Measurements from ENCODE around the gene RHO. TPM values are rescaled to one million over a fixed set of nuclear protein-coding genes. Genes with fewer than 3 reads are reported as not detected.

The RHO gene
- total RNA-seq, 2 experiments from 2014 or later: not detected

DNA sequence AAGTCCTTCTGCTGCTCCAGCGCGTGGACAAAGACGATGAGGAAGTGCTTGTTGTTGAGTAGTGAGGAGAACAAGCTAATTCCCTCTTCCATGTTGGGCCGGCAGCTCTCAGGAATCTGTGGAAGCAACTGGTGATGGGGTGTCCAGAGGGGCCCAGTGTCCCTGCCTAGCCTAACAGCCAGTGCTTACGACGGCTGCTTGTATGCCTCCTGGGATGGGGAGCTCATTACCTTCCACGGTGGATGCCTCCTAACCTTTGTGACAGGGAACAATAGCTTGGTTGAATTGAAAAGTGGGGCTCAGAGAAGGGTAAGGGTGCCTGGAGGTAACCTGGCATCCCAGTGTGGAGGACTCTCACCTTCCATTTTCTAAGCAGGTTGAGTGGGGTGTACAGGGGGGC, 37.5 kb downstream of the RHO start:
- DNase-seq (no peak), ATAC-seq (no peak)
- H3K36me3 Mint-ChIP-seq (ENCODE audit: low read depth): no peaks in the 10 kb centered on the region
- intact Hi-C loops (cut with micrococcal nuclease): no loop called here
- ChIA-PET CTCF (no interaction called here), POLR2A (interaction anchor here (0.8 to 1.4 kb wide), 2 partner anchors 11 to 14 kb away, joined by 3 to 6 read pairs; no protein-coding TSS in a partner anchor)
- no peaks in the 10 kb centered on the region for H3K27me3 Mint-ChIP-seq
- H3K4me1 Mint-ChIP-seq (ENCODE audit: low read depth): no peaks in the 10 kb centered on the region
- H3K4me3 Mint-ChIP-seq: no peak overlapping the region
- H3K9me3 Mint-ChIP-seq: no peaks in the 10 kb centered on the region
- no peak overlapping the region for H3K27ac Mint-ChIP-seq
- TF ChIP-seq, protein P1, sequence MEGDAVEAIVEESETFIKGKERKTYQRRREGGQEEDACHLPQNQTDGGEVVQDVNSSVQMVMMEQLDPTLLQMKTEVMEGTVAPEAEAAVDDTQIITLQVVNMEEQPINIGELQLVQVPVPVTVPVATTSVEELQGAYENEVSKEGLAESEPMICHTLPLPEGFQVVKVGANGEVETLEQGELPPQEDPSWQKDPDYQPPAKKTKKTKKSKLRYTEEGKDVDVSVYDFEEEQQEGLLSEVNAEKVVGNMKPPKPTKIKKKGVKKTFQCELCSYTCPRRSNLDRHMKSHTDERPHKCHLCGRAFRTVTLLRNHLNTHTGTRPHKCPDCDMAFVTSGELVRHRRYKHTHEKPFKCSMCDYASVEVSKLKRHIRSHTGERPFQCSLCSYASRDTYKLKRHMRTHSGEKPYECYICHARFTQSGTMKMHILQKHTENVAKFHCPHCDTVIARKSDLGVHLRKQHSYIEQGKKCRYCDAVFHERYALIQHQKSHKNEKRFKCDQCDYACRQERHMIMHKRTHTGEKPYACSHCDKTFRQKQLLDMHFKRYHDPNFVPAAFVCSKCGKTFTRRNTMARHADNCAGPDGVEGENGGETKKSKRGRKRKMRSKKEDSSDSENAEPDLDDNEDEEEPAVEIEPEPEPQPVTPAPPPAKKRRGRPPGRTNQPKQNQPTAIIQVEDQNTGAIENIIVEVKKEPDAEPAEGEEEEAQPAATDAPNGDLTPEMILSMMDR (IDR thresholded peaks at IDR 0.05): no peak

DNA sequence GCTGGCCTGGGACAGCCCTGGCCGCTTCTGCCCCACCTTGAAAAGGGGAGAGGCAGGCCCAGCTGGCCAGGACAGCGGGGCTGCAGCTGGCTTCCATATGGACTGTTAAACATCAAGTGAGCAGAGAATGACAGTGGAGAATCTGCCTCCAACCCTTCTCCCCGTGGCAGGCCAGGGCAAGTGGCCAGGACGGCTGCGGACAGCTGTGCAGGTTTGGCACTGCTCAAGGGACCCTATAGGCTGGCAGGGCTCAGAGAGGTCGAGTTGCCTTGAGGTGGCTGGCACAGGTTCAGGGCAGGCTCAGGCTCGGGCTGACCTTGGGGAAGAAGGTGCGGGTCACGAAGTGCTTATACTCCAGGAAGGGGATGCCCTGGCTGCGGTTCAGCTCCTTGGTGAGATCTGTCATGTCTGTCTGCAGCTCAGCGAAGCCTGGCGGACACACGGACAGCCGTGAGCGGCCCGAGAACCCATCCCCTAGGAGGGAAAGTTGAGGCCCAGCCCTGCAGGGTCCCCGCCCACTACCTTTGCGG, 38.8 kb downstream of the RHO start:
- Mint-ChIP-seq H3K27me3 (no peaks in the 10 kb centered on the region), H3K4me3 (no peak overlapping the region), H3K9me3 (no peaks in the 10 kb centered on the region), H3K27ac (no peak overlapping the region), H3K4me1 (ENCODE audit: low read depth) (no peaks in the 10 kb centered on the region), H3K36me3 (ENCODE audit: low read depth) (no peaks in the 10 kb centered on the region)
- ATAC-seq: no peak
- DNase-seq: no peak
- intact Hi-C loops (cut with micrococcal nuclease): no loop called here
- POLR2A ChIA-PET: no interaction called here
- TF ChIP-seq, protein P1 (IDR thresholded peaks at IDR 0.05): no peak
- CTCF ChIA-PET: no interaction called here

DNA sequence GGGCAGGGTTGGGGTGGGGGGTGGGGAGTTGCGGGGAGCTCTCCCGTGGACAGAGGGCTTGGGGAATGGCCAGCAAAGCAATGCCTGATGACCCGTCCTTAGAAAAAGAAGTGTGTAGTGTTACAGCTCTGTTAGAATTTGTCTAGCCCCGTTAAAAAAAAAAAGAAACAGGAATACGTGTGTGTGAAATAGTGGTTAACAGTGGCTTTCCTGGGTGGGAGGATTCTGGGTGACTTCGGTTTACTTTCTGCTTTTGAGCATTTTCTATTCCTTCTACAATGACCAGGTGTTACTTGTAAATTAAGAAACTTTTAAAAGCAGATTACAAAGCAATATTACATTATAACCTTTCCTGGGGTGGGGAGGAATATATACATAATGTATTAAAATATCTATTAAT, 39.5 kb downstream of the RHO start:
- no peaks in the 10 kb centered on the region for H3K36me3 Mint-ChIP-seq (ENCODE audit: low read depth)
- H3K4me1 Mint-ChIP-seq (ENCODE audit: low read depth): no peaks in the 10 kb centered on the region
- TF ChIP-seq, protein P1 (IDR thresholded peaks at IDR 0.05): no peak
- ChIA-PET CTCF (no interaction called here), POLR2A (no interaction called here)
- H3K9me3 Mint-ChIP-seq: no peaks in the 10 kb centered on the region
- no peak overlapping the region for H3K27ac Mint-ChIP-seq
- ATAC-seq: no peak
- intact Hi-C loops (cut with micrococcal nuclease): no loop called here
- H3K4me3 Mint-ChIP-seq: no peak overlapping the region
- DNase-seq: no peak
- H3K27me3 Mint-ChIP-seq: no peaks in the 10 kb centered on the region

DNA sequence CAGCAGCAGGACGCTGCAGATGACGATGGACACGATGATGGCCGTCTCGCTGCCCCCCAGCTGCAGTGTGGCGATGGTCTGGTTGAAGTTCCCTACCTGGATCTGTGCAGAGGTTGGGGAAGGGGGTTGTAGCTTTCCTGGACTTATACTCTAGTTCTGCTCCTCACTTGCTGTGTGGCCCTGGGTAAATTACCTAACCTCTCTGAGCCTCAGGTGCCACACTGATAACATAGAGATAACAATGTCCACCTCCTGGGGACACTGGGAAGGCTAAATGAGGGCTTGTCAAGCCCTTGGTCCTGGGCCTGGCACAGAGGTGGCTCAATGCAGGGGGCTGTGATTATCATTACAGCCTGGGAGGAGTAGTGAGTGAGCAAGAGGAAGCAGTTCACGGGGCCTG, 41.4 kb downstream of the RHO start:
- ChIA-PET CTCF (no interaction called here), POLR2A (no interaction called here)
- intact Hi-C loops (cut with micrococcal nuclease): no loop called here
- no peaks in the 10 kb centered on the region for H3K9me3 Mint-ChIP-seq
- no peak overlapping the region for H3K4me3 Mint-ChIP-seq
- H3K36me3 Mint-ChIP-seq (ENCODE audit: low read depth): no peaks in the 10 kb centered on the region
- no peak overlapping the region for H3K27ac Mint-ChIP-seq
- H3K27me3 Mint-ChIP-seq: no peaks in the 10 kb centered on the region
- no peaks in the 10 kb centered on the region for H3K4me1 Mint-ChIP-seq (ENCODE audit: low read depth)
- DNase-seq (no peak), ATAC-seq (no peak)
- TF ChIP-seq, protein P1 (IDR thresholded peaks at IDR 0.05): no peak

DNA sequence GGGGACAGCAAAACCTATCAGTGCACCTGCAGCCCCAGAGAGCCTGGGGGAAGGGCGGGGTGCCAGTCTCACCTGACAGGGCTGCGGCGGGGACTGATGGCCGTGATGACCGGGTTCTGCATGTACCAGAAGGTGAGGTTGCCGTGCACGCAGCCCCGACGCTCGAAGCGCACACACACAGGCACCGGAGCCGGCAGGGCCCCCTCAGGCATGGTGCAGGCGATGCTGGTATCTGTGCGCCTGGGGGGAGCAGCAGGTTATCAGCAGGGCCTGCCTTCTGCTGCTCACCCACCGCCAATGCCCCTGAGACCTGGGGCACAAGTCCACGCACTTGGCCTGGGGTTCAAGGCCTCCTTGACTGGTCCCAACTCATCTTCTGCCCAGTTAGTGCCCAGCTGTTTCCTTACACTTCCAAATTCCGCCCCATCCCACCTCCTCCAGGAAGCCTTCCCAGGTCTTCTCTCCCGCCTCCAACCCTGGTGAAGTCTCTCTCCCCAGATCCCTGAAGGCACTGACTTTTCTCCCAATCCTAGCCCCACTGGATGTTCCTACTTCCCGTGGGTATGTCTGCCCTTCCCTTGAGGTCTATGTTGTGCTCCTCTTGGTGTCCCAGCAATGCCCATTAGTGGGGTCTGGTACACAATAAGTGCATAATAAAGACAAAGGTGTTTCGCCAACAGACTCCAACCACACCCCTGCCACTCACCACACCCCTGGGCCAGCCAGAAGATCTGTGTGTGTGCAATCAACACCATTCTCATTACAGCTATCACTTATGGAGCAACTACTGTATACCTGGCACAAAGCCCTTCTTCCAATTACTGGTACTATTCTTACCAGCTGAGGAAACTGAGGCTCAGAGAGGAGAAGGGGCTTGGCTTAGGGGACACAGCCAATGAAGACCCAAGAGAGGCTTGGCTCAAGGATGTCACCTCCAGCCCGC, 43.4 kb downstream of the RHO start:
- CTCF ChIA-PET: no interaction called here
- POLR2A ChIA-PET: no interaction called here
- DNase-seq (no peak), ATAC-seq (no peak)
- Mint-ChIP-seq H3K36me3 (ENCODE audit: low read depth) (no peaks in the 10 kb centered on the region), H3K4me1 (ENCODE audit: low read depth) (peaks cover 15% of the 10 kb centered on the region), H3K9me3 (no peaks in the 10 kb centered on the region), H3K27ac (no peak overlapping the region), H3K4me3 (no peak overlapping the region), H3K27me3 (no peaks in the 10 kb centered on the region)
- intact Hi-C loops (cut with micrococcal nuclease): no loop called here
- TF ChIP-seq, protein P1 (IDR thresholded peaks at IDR 0.05): no peak

All from activated CD8-positive, alpha-beta T cell treated with anti-CD3 and anti-CD28 coated beads for 36 hours (primary cell).